Progenitor cell of endocrine pancreas (in vitro differentiated cells): ENCODE data around the gene DEAF1. TPM values are rescaled to one million over a fixed set of nuclear protein-coding genes. Genes with fewer than 3 reads are reported as not detected.

Experiments used
- DNase-seq: peaks from one replicate; pipeline ENCODE4 v3.0.0; 2021; ENCODE audit warnings: low spot score; ENCODE audit not compliant: unreplicated experiment
- H3K27ac Mint-ChIP-seq: 2 replicates; pipeline ENCODE4 v1.8.0; 2021; ENCODE audit warnings: mild to moderate bottlenecking, moderate library complexity, mixed read lengths
- H3K27me3 Mint-ChIP-seq: 2 replicates; pipeline ENCODE4 v1.8.0; 2021; ENCODE audit warnings: mixed read lengths
- H3K36me3 Mint-ChIP-seq: 2 replicates; pipeline ENCODE4 v1.8.0; 2022; ENCODE audit warnings: mixed read lengths; ENCODE audit not compliant: insufficient read depth
- H3K4me1 Mint-ChIP-seq: 2 replicates; pipeline ENCODE4 v1.8.0; 2021; ENCODE audit warnings: low read depth, mixed read lengths
- H3K4me3 Mint-ChIP-seq: 2 replicates; pipeline ENCODE4 v1.8.0; 2021; ENCODE audit warnings: low read depth, mild to moderate bottlenecking, moderate library complexity, mixed read lengths
- H3K9me3 Mint-ChIP-seq: 2 replicates; pipeline ENCODE4 v1.8.0; 2021; ENCODE audit warnings: low read depth, mixed read lengths
- CTCF ChIP-seq: fragments of 200-600 bp; sonication (generic); IDR thresholded peaks from one replicate; pipeline ENCODE4 v1.5.0; 2021; ENCODE audit warnings: antibody characterized with exemption, mild to moderate bottlenecking; ENCODE audit not compliant: unreplicated experiment
- total RNA-seq: library from RNA; stranded (reverse); gene quantifications from 2 replicates; pipeline ENCODE4 v1.2.1, GENCODE V29; 2021

The DEAF1 gene
- total RNA-seq, 1 donor from 2014 or later: 49.2 TPM

GRCh38 chr11:733072-733471, 38.0 kb upstream of the DEAF1 start:
- Mint-ChIP-seq H3K36me3 (peaks cover 5% of the 10 kb centered on the region), H3K4me3 (no peak overlapping the region), H3K27me3 (peaks cover 3% of the 10 kb centered on the region), H3K9me3 (no peaks in the 10 kb centered on the region), H3K27ac (no peak overlapping the region), H3K4me1 (peaks cover 4% of the 10 kb centered on the region)
- DNase-seq: no peak
- no peak for TF ChIP-seq CTCF

- H3K27me3 Mint-ChIP-seq: peaks cover 4% of the 10 kb centered on the region
- no peaks in the 10 kb centered on the region for H3K9me3 Mint-ChIP-seq
- peaks cover 2% of the 10 kb centered on the region for H3K36me3 Mint-ChIP-seq
- H3K27ac Mint-ChIP-seq: no peak overlapping the region
- no peaks in the 10 kb centered on the region for H3K4me1 Mint-ChIP-seq
- DNase-seq: no peak
- TF ChIP-seq CTCF: no peak
- H3K4me3 Mint-ChIP-seq: no peak overlapping the region
Measured at GRCh38 chr11:729492-730074, 34.6 kb upstream of the DEAF1 start.

- Mint-ChIP-seq H3K36me3 (no peaks in the 10 kb centered on the region), H3K27me3 (peaks cover 6% of the 10 kb centered on the region), H3K4me3 (no peak overlapping the region), H3K4me1 (no peaks in the 10 kb centered on the region), H3K27ac (no peak overlapping the region), H3K9me3 (no peaks in the 10 kb centered on the region)
- no peak for DNase-seq
- no peak for TF ChIP-seq CTCF
Measured at GRCh38 chr11:728901-729491, 34.0 kb upstream of the DEAF1 start.

- peak; percentile 96 for TF ChIP-seq CTCF
- peak; percentile 86 for DNase-seq
- H3K4me3 Mint-ChIP-seq: no peak overlapping the region
- no peak overlapping the region for H3K27ac Mint-ChIP-seq
- H3K27me3 Mint-ChIP-seq: peaks cover 6% of the 10 kb centered on the region
- H3K4me1 Mint-ChIP-seq: peaks cover 1% of the 10 kb centered on the region
- H3K36me3 Mint-ChIP-seq: peaks cover 1% of the 10 kb centered on the region
- H3K9me3 Mint-ChIP-seq: no peaks in the 10 kb centered on the region
Measured at GRCh38 chr11:727859-728748, 33.1 kb upstream of the DEAF1 start.

- H3K4me3 Mint-ChIP-seq: no peak overlapping the region
- TF ChIP-seq CTCF: no peak
- peaks cover 2% of the 10 kb centered on the region for H3K36me3 Mint-ChIP-seq
- no peaks in the 10 kb centered on the region for H3K9me3 Mint-ChIP-seq
- H3K27ac Mint-ChIP-seq: no peak overlapping the region
- H3K27me3 Mint-ChIP-seq: peaks cover 6% of the 10 kb centered on the region
- DNase-seq: no peak
- H3K4me1 Mint-ChIP-seq: peaks cover 1% of the 10 kb centered on the region
Measured at GRCh38 chr11:727281-727701, 32.3 kb upstream of the DEAF1 start.
